ENCODE data around the gene IL13RA2.

The IL13RA2 gene

DNA sequence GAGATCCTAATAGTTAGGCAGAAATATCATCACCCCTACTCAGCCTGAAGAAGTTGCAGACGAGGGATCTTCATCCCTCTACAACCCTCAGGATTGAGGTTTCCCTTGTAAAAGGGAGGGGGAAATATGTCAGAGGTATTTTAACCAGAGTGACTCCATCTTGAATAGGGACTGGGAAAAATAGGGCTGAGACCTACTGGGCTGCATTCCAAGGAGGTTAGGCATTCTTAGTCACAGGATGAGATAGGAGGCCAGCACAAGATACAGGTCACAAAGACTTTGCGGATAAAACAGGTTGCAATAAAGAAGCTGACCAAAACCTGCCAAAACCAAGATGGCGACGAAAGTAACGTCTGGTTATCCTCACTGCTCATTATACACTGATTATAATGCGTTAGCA lies 17.5 kb downstream of the IL13RA2 start:
- intact Hi-C loops (cut with DNase I): no loop called here
- no peak for DNase-seq

DNA sequence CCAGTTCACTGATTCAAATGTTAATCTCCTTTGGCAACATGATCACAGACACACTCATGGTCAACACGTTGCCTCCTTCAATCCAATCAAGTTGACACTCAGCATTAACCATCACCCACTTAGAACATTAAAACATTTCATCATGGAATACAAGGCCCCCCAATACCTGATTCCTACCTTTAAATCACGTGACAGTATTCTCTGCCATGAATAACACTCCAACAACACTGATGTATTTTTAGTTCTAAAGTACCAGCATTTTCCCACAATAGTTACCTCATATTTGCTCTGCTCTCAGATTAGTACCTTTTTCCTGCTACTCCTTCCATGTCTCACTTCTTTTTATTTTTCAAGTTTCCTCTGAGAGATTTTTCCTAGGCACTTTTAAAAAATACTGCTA lies 19.6 kb downstream of the IL13RA2 start:
- DNase-seq: no peak
- intact Hi-C loops (cut with DNase I): no loop called here

- intact Hi-C loops (cut with DNase I): no loop called here
Observed at GRCh38 chrX:114985967-114986592, 31.3 kb downstream of the IL13RA2 start.

GRCh38 chrX:114976292-114976691 lies 41.1 kb downstream of the IL13RA2 start:
- intact Hi-C loops (cut with DNase I): no loop called here
- no peak for DNase-seq

More at GRCh38 chrX:114985967-114986592, 31.3 kb downstream of the IL13RA2 start:
- no peak for DNase-seq

- intact Hi-C loops (cut with DNase I): no loop called here
- DNase-seq: no peak
Observed at GRCh38 chrX:114973013-114973412, 44.4 kb downstream of the IL13RA2 start.

- intact Hi-C loops (cut with DNase I): no loop called here
- DNase-seq: no peak
Observed at GRCh38 chrX:114970806-114971205, 46.6 kb downstream of the IL13RA2 start.

GRCh38 chrX:114964374-114964773 lies 53.0 kb downstream of the IL13RA2 start:
- intact Hi-C loops (cut with DNase I): no loop called here
- DNase-seq: peak in 1 of 10 donors; percentile 17

DNA sequence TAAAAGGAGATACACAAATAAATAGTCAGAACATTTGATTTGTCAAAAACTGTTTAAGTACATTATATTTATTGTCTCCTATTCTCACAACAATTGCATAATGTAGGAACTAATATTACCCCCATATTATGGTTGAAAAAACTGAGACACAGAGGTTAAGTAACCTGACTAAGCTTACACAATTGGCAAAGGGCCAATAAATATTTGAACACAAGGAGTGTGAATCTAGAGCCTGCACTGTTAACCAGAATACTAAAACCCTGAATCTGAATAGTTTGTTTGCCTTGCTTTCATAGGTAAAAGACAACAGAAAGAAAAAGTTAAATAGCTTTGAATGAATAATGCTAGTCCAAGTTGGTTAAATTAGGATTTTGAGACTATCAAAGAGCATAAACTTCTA lies 55.2 kb downstream of the IL13RA2 start:
- intact Hi-C loops (cut with DNase I): no loop called here

DNA sequence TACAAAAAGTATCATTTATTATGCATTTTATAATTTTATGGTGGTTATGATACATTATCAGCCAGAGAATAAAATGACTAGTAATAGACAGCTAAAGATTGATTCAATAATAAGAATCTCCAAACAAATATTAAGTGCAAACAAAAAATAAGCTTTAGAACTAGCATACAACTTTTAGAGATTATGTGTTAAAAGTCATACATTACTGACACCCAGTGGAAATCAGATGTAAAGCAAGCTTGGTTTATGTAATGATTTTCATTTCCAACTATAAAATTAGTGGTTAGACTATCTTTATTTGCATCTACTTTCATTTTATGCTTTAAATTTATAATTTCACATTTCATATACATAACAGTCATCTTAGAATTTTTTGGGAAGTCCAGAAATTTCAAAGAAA lies 57.7 kb downstream of the IL13RA2 start:
- intact Hi-C loops (cut with DNase I): no loop called here
- DNase-seq: no peak

More for the DNA sequence above, 55.2 kb downstream of the IL13RA2 start:
- DNase-seq: no peak
